ENCODE measurements around the gene CCDC90B. TPM values are rescaled to one million over a fixed set of nuclear protein-coding genes. Genes with fewer than 3 reads are reported as not detected.

Gene CCDC90B, protein sequence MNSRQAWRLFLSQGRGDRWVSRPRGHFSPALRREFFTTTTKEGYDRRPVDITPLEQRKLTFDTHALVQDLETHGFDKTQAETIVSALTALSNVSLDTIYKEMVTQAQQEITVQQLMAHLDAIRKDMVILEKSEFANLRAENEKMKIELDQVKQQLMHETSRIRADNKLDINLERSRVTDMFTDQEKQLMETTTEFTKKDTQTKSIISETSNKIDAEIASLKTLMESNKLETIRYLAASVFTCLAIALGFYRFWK
- total RNA-seq, result 10 to 100 TPM; 26.6 to 38.3 (median 26.6) TPM
- long read RNA-seq, donor 1, full-length matches to known transcripts, result 29 of 46 reads
- long read RNA-seq, donor 1, partial matches to known transcripts, result 3 of 46 reads
- long read RNA-seq, donor 1, other reads (novel, unspliced or antisense), result 14 of 46 reads
- long read RNA-seq, donor 2, full-length matches to known transcripts, result 25 of 37 reads
- long read RNA-seq, donor 2, partial matches to known transcripts, result 4 of 37 reads
- long read RNA-seq, donor 2, other reads (novel, unspliced or antisense), result 8 of 37 reads

DNA sequence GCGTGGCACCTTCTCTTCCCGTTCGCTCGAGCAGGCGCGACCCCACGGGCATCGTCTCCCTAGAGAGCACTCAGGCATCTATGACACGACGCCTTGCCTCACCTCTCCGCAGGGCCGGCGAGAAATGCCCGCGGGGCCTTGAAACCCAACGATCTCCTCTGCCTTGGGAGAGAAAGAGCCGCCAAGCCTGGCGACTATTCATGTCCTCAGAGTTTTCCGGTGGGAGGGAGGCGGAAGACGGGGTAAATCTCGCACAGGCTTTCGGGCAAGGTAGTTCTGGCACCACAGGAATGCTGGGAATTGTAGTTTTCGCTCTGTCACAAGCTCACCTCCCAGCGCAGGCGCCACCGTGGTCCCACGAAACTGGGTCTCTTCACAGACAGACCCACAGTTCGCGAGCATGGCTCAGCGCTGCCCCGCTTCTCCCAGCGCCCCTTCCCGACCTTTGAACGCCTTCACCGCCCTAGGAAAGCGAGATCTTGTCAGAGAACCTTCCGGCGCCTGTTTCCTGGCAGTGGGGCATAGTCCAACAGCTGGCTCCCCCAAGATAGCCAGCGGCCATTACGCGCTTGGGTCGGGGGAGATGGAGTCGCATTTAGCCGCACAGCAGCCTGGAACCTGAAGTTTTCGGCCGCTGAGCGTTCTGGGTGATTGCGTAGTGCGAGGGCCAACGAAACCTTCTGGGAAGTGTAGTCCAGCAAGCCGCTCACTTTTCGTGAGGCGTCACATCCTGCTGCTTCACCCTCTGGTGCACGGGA lies at the start of gene CCDC90B:
Gene CCDC90B (minus strand): TSS at position 597 of the 758 bp plus-strand sequence. CDS start 395 bp downstream, at position 202.
- Histone ChIP-seq H3K9me3 (no peaks in the 10 kb centered on the region), H3K4me1 (ENCODE audit: low read depth) (peaks cover 8% of the 10 kb centered on the region), H3K4me3 (peak within 1 kb of the TSS; percentile 87), H3K36me3 (ENCODE audit: low read depth) (no peaks in the 10 kb centered on the region)
- ATAC-seq (peak; percentile 96), DNase-seq (peak; percentile 94 to 96 (median 95))
- TF ChIP-seq, protein P1, sequence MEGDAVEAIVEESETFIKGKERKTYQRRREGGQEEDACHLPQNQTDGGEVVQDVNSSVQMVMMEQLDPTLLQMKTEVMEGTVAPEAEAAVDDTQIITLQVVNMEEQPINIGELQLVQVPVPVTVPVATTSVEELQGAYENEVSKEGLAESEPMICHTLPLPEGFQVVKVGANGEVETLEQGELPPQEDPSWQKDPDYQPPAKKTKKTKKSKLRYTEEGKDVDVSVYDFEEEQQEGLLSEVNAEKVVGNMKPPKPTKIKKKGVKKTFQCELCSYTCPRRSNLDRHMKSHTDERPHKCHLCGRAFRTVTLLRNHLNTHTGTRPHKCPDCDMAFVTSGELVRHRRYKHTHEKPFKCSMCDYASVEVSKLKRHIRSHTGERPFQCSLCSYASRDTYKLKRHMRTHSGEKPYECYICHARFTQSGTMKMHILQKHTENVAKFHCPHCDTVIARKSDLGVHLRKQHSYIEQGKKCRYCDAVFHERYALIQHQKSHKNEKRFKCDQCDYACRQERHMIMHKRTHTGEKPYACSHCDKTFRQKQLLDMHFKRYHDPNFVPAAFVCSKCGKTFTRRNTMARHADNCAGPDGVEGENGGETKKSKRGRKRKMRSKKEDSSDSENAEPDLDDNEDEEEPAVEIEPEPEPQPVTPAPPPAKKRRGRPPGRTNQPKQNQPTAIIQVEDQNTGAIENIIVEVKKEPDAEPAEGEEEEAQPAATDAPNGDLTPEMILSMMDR (IDR thresholded peaks at IDR 0.05), result no peak
- intact Hi-C loops (cut with DNase I, micrococcal nuclease), result no loop called here

DNA sequence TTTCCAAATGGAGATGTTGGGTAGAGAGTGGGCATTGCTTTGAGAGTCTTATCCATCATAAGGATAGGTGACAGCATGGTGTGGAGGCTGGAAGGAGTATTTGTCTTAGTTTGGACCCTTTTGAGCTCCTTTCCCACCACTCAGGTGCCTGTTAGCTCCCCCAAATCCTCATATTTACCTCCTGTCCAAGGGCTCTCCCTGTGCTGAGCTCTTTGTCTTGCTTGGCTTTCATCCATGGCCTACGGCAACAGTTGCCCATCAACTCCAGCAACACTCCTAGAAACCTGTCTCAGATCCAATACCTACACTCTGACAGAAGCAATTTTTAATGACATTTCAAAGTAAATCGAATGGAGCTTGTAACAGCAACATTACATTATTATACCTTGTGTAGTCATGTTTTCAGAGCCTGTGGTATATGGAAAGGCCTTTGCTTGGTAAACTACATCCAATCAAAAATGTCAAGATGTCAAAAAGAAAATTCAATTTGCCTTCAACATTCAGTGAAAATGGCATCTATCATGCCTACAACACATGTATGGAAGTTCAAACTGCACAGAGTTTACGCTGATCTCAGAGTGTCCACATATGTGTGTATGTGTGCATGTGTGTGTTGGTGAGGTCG lies 49.4 kb upstream of the CCDC90B start:
- no peaks in the 10 kb centered on the region for H3K9me3 ChIP-seq
- TF ChIP-seq, protein P1 (IDR thresholded peaks at IDR 0.05), result no peak
- H3K36me3 ChIP-seq (ENCODE audit: low read depth), result no peaks in the 10 kb centered on the region
- no peak for ATAC-seq
- H3K4me1 ChIP-seq (ENCODE audit: low read depth), result no peaks in the 10 kb centered on the region
- intact Hi-C loops (cut with DNase I, micrococcal nuclease), result no loop called here
- no peak for DNase-seq
- no peak overlapping the region for H3K4me3 ChIP-seq

DNA sequence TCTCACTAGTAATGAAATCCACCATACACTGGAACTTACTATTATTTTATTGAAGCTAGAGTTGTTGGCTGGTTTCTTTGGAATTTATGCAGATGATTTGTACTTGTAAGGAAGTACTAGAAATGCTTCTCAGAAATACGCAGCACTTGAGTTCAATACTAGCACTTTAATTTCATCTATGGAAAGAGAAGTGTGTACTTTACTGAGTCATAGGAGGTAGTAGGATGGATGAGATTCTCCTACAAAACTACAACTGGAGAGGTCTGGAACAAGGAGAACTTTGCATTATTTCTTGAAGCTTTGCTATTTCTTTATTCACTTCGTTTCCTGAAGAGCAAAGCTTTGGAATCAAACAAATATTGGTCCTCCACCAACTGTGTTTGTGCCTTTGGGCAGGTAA lies 44.1 kb upstream of the CCDC90B start:
- no peaks in the 10 kb centered on the region for H3K4me1 ChIP-seq (ENCODE audit: low read depth)
- ATAC-seq (no peak), DNase-seq (no peak)
- H3K36me3 ChIP-seq (ENCODE audit: low read depth), result no peaks in the 10 kb centered on the region
- intact Hi-C loops (cut with DNase I, micrococcal nuclease), result no loop called here
- TF ChIP-seq, protein P1 (IDR thresholded peaks at IDR 0.05), result no peak
- no peak overlapping the region for H3K4me3 ChIP-seq
- no peaks in the 10 kb centered on the region for H3K9me3 ChIP-seq

DNA sequence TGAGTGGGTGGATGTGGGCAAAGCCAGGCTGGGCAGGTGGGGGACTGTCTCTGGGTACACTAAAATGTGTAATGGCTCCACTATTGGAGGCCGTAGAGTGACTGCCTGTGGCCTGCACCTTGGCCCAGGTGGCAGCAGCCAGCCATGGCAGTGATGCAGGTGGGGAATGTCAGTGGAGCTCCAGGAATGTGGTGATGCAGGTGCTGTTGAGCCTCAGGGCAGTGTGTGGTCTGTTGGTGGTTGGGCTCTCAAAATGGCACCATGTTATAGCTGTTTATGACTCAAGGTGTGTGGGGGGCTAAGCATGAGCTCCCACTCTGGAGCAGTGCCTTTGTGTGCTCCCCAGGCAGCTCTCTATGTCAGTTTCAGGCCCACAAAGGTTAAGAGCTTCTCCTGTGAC lies 40.2 kb upstream of the CCDC90B start:
- TF ChIP-seq, protein P1 (IDR thresholded peaks at IDR 0.05), result no peak
- Histone ChIP-seq H3K4me1 (ENCODE audit: low read depth) (no peaks in the 10 kb centered on the region), H3K36me3 (ENCODE audit: low read depth) (no peaks in the 10 kb centered on the region), H3K4me3 (no peak overlapping the region), H3K9me3 (no peaks in the 10 kb centered on the region)
- intact Hi-C loops (cut with DNase I, micrococcal nuclease), result no loop called here
- no peak for ATAC-seq
- no peak for DNase-seq

DNA sequence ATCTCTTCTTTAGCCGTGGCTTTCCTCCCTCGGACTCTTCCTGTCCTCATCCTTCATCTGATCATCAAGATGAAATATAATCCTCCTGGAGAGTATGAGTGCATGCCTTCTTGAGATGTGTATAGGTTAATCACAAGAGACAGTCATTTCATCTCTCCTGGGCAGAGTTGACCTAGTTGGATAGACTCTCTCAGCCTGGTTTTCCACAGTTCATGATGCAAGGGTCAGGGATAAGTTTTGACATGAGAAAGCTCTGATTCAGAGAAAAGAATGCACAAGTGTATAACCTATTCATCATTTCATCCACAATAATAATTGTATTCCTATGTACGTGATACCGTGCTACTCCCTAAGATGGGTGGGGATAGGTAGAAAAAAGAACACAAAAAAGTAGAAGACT lies 33.2 kb upstream of the CCDC90B start:
- no peaks in the 10 kb centered on the region for H3K36me3 ChIP-seq (ENCODE audit: low read depth)
- TF ChIP-seq, protein P1 (IDR thresholded peaks at IDR 0.05), result no peak
- H3K9me3 ChIP-seq, result no peaks in the 10 kb centered on the region
- ATAC-seq (no peak), DNase-seq (no peak)
- intact Hi-C loops (cut with DNase I, micrococcal nuclease), result no loop called here
- no peaks in the 10 kb centered on the region for H3K4me1 ChIP-seq (ENCODE audit: low read depth)
- no peak overlapping the region for H3K4me3 ChIP-seq
